HepG2 (cell line): ENCODE measurements around the gene ULK4. TPM values are rescaled to one million over a fixed set of nuclear protein-coding genes. Genes with fewer than 3 reads are reported as not detected.

Experiments
- GATAD1 ChIP-seq: IDR thresholded peaks from 2 replicates; pipeline ENCODE4 v1.6.1; 2016; ENCODE audit warnings: missing genetic modification reagents, missing compliant biosample characterization
- HMG20A ChIP-seq: IDR thresholded peaks from 2 replicates; pipeline ENCODE4 v1.6.1; 2016; ENCODE audit warnings: borderline replicate concordance
- HOXA7 ChIP-seq: sonication (generic); formaldehyde crosslinking; IDR thresholded peaks from 2 replicates; pipeline ENCODE4 v1.8.1; 2022; ENCODE audit warnings: mild to moderate bottlenecking, missing genetic modification reagents, moderate library complexity
- HOXD1 ChIP-seq: sonication (generic); formaldehyde crosslinking; IDR thresholded peaks from 2 replicates; pipeline ENCODE4 v1.5.0; 2020; ENCODE audit warnings: missing genetic modification reagents
- REL ChIP-seq: sonication (generic); formaldehyde crosslinking; conservative IDR thresholded peaks from 2 replicates; pipeline ENCODE4 v1.8.0; 2022; ENCODE audit warnings: mild to moderate bottlenecking, missing genetic modification reagents, moderate library complexity
- SP140L ChIP-seq: sonication (generic); formaldehyde crosslinking; IDR thresholded peaks from 2 replicates; pipeline ENCODE4 v1.4.0; 2020; ENCODE audit warnings: missing genetic modification reagents, borderline replicate concordance
- ZFP1 ChIP-seq: IDR thresholded peaks from 2 replicates; pipeline ENCODE4 v1.6.1; 2016
- ZNF205 ChIP-seq: IDR thresholded peaks from 2 replicates; pipeline ENCODE4 v1.6.1; 2018; ENCODE audit warnings: missing biosample characterization, missing genetic modification reagents
- ZNF558 ChIP-seq: sonication (generic); formaldehyde crosslinking; IDR thresholded peaks from 2 replicates; pipeline ENCODE4 v1.9.0; 2022; ENCODE audit warnings: mild to moderate bottlenecking, missing genetic modification reagents, borderline replicate concordance
- ZNF703 ChIP-seq: sonication (generic); formaldehyde crosslinking; IDR thresholded peaks from 2 replicates; pipeline ENCODE4 v1.5.1; 2020; ENCODE audit warnings: missing genetic modification reagents, mild to moderate bottlenecking, moderate library complexity, borderline replicate concordance
- ZNF768 ChIP-seq: sonication (generic); formaldehyde crosslinking; IDR thresholded peaks from 2 replicates; pipeline ENCODE4 v1.4.0; 2020; ENCODE audit warnings: missing genetic modification reagents
- polyA plus RNA-seq, 8 experiments: library from polyadenylated mRNA; depleted of rRNA in 3 of 8; stranded (reverse) in 7 of 8; unstranded in 1 of 8; fragments of >200 nt; fragmentation: Illumina TruSeq in 4 of 8; extraction: Trizol in 4 of 8; gene quantifications; 2 replicates each; pipeline versions ENCODE4 v1.2.1 to v1.2.3, GENCODE V29; 2011 to 2016; ENCODE audit warnings: low read depth in 4 of 8, missing spikeins in 1 of 8, mixed read lengths in 1 of 8; ENCODE audit not compliant: insufficient read depth in 1 of 8
- total RNA-seq, 5 experiments: library from RNA; depleted of rRNA; stranded (reverse); fragments of >200 nt; fragmentation: Illumina TruSeq; extraction: Trizol; gene quantifications; 2 replicates each; pipeline ENCODE4 v1.2.3, GENCODE V29; 2016; ENCODE audit warnings: low read depth in 1 of 5
- TF ChIP-seq, protein P1 (sequence below): sonication (generic); formaldehyde crosslinking; IDR thresholded peaks from 2 replicates; pipeline ENCODE4 v1.4.0; 2020; ENCODE audit warnings: missing genetic modification reagents
- TF ChIP-seq, protein P2 (sequence below): sonication (generic); formaldehyde crosslinking; IDR thresholded peaks from 2 replicates; pipeline ENCODE4 v1.9.0; 2021; ENCODE audit warnings: missing genetic modification reagents, borderline replicate concordance
- TF ChIP-seq, protein P3 (sequence below): sonication (generic); formaldehyde crosslinking; IDR thresholded peaks from 2 replicates; pipeline ENCODE4 v1.5.0; 2020; ENCODE audit warnings: mild to moderate bottlenecking, missing genetic modification reagents, borderline replicate concordance

Gene ULK4
- total and polyA plus RNA-seq, 2 of the 13 experiments (the other 11 are each of a cell fraction or from before 2014, with no cell fraction given): 6.7 to 11.8 TPM

DNA sequence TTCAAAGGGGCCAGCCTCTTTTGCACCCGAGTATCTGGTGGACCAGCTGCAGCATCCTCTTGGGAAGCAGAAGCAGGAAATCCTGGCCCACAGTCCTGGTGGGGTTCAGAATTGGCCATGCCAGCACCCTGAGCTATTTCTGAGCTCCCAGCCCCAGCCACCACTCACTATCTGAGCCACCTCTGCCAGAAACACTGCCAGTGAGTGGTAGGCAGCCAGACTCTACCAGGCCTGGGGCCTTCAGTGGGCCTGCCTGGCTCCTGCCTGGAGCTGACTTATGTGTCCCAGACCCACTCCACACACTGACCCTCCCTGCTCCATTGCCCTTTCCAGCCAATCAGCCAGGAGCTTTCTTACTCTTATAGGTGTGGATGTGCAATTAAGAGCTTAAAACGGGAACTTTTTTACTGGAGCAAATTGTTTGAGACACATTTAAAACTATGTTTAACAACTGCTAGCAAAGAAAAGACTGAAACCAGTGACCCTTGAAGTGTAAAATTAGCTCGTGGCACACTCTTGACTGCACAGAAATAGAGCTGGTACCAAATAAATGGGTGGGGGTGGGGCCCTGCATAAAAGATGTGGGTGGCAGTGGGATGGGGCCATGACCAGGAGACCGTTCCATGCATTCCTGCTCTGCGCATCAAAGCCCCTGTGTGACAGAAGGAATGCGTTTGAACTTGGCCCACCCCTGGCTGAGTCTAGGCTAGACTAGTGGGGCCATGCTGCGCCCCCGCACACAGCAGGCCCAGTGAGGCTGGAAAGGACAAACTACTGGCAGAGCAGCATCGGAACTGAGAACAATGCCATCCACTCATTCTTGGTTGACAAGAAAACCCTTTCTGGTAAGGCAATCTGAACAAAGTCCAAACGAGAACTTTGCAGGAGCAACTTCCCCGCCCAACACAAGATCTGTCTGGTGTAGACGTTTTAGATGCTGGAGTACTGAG is 714.6 kb downstream of the ULK4 start (continued):
- TF ChIP-seq, protein P1, sequence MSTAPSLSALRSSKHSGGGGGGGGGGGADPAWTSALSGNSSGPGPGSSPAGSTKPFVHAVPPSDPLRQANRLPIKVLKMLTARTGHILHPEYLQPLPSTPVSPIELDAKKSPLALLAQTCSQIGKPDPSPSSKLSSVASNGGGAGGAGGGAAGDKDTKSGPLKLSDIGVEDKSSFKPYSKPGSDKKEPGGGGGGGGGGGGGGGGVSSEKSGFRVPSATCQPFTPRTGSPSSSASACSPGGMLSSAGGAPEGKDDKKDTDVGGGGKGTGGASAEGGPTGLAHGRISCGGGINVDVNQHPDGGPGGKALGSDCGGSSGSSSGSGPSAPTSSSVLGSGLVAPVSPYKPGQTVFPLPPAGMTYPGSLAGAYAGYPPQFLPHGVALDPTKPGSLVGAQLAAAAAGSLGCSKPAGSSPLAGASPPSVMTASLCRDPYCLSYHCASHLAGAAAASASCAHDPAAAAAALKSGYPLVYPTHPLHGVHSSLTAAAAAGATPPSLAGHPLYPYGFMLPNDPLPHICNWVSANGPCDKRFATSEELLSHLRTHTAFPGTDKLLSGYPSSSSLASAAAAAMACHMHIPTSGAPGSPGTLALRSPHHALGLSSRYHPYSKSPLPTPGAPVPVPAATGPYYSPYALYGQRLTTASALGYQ (CRISPR knock-in tag): peak; percentile 77
- no peak for TF ChIP-seq ZNF205 (CRISPR knock-in tag)
- no peak for TF ChIP-seq REL
- TF ChIP-seq HOXD1: no peak
- TF ChIP-seq, protein P2, sequence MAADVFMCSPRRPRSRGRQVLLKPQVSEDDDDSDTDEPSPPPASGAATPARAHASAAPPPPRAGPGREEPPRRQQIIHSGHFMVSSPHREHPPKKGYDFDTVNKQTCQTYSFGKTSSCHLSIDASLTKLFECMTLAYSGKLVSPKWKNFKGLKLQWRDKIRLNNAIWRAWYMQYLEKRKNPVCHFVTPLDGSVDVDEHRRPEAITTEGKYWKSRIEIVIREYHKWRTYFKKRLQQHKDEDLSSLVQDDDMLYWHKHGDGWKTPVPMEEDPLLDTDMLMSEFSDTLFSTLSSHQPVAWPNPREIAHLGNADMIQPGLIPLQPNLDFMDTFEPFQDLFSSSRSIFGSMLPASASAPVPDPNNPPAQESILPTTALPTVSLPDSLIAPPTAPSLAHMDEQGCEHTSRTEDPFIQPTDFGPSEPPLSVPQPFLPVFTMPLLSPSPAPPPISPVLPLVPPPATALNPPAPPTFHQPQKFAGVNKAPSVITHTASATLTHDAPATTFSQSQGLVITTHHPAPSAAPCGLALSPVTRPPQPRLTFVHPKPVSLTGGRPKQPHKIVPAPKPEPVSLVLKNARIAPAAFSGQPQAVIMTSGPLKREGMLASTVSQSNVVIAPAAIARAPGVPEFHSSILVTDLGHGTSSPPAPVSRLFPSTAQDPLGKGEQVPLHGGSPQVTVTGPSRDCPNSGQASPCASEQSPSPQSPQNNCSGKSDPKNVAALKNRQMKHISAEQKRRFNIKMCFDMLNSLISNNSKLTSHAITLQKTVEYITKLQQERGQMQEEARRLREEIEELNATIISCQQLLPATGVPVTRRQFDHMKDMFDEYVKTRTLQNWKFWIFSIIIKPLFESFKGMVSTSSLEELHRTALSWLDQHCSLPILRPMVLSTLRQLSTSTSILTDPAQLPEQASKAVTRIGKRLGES: no peak; the same call in 1 of the 2 replicates
- TF ChIP-seq HMG20A (CRISPR knock-in tag): peak; percentile 74
- no peak for TF ChIP-seq HOXA7 (CRISPR knock-in tag)
- no peak for TF ChIP-seq SP140L
- TF ChIP-seq, protein P3, sequence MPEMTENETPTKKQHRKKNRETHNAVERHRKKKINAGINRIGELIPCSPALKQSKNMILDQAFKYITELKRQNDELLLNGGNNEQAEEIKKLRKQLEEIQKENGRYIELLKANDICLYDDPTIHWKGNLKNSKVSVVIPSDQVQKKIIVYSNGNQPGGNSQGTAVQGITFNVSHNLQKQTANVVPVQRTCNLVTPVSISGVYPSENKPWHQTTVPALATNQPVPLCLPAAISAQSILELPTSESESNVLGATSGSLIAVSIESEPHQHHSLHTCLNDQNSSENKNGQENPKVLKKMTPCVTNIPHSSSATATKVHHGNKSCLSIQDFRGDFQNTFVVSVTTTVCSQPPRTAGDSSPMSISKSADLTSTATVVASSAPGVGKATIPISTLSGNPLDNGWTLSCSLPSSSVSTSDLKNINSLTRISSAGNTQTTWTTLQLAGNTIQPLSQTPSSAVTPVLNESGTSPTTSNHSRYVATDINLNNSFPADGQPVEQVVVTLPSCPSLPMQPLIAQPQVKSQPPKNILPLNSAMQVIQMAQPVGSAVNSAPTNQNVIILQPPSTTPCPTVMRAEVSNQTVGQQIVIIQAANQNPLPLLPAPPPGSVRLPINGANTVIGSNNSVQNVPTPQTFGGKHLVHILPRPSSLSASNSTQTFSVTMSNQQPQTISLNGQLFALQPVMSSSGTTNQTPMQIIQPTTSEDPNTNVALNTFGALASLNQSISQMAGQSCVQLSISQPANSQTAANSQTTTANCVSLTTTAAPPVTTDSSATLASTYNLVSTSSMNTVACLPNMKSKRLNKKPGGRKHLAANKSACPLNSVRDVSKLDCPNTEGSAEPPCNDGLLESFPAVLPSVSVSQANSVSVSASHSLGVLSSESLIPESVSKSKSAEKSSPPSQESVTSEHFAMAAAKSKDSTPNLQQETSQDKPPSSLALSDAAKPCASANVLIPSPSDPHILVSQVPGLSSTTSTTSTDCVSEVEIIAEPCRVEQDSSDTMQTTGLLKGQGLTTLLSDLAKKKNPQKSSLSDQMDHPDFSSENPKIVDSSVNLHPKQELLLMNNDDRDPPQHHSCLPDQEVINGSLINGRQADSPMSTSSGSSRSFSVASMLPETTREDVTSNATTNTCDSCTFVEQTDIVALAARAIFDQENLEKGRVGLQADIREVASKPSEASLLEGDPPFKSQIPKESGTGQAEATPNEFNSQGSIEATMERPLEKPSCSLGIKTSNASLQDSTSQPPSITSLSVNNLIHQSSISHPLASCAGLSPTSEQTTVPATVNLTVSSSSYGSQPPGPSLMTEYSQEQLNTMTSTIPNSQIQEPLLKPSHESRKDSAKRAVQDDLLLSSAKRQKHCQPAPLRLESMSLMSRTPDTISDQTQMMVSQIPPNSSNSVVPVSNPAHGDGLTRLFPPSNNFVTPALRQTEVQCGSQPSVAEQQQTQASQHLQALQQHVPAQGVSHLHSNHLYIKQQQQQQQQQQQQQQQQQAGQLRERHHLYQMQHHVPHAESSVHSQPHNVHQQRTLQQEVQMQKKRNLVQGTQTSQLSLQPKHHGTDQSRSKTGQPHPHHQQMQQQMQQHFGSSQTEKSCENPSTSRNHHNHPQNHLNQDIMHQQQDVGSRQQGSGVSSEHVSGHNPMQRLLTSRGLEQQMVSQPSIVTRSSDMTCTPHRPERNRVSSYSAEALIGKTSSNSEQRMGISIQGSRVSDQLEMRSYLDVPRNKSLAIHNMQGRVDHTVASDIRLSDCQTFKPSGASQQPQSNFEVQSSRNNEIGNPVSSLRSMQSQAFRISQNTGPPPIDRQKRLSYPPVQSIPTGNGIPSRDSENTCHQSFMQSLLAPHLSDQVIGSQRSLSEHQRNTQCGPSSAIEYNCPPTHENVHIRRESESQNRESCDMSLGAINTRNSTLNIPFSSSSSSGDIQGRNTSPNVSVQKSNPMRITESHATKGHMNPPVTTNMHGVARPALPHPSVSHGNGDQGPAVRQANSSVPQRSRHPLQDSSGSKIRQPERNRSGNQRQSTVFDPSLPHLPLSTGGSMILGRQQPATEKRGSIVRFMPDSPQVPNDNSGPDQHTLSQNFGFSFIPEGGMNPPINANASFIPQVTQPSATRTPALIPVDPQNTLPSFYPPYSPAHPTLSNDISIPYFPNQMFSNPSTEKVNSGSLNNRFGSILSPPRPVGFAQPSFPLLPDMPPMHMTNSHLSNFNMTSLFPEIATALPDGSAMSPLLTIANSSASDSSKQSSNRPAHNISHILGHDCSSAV (CRISPR knock-in tag): no peak
- TF ChIP-seq ZFP1 (CRISPR knock-in tag): no peak
- peak; percentile 32; the same call in 1 of the 2 replicates for TF ChIP-seq GATAD1
- no peak for TF ChIP-seq ZNF703
- TF ChIP-seq ZNF768 (CRISPR knock-in tag): 0 out of 2 replicates have a peak, but pooled peaks have one; percentile 11
- no peak for TF ChIP-seq ZNF558 (CRISPR knock-in tag)
